SK-N-DZ (cell line): ENCODE measurements around the gene RBM23. TPM values are rescaled to one million over a fixed set of nuclear protein-coding genes. Genes with fewer than 3 reads are reported as not detected.
"Not testable (repeated sequence)": the region's sequence is repeated elsewhere in the genome, so short reads cannot be mapped to it uniquely, and the experiment has no call there.

Experiments
- DNase-seq: peaks from one replicate; pipeline ENCODE4 v3.0.0-alpha.2; 2015; ENCODE audit warnings: low spot score
- polyA plus RNA-seq, 2 experiments: library from polyadenylated mRNA; depleted of rRNA; stranded (reverse); fragments of >200 nt; gene quantifications; 2 replicates each; pipeline ENCODE4 v1.2.3, GENCODE V29; 2014

The RBM23 gene
- 107 and 143 TPM in 2 replicates for polyA plus RNA-seq (2014; cell fraction: cytosol; rRNA removed)
- 90.2 and 100 TPM in 2 replicates for polyA plus RNA-seq (2014; cell fraction: nucleus; rRNA removed)

DNA sequence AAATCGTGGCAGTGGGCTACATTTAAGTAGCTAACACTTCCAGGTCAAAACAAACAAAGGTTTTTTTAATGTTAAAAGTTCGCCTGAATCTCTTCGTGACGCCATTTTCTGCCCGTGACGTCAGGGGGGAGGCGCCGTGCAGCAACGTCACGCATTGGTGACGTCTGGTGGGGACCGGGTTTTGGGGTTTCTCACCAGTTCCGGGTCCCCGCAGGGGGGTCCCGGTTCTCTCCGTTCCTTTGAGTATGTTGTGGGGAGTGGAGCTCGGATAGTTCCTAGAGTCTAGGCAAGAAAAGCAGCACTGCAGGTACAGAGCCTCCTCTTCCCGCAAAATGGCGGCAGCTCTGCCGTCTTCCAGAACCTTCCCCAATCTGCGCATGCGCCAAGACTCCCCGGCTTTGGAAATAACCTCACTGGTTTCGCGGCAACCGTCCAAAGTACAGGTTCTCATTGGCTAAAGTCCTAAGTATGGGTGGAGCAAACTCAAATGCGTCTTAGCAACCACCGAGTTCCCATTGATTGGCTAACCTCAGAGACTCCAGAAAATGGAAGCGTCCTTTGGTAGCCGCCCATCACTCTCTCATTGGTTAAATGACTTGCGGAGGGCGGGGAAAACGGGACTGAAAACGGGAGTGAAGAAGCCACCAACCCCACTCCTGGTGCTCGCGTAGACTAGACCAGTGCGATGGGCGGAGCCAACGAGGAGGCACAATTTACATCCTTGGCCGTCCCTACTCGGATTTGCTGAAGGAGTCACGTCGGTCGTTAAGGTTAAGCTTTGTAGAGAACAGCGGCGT lies at the start of gene RBM23:
Gene RBM23, minus strand, starts transcription at position 346 of the 797 bp plus-strand sequence.
- DNase-seq: peak; percentile 100

DNA sequence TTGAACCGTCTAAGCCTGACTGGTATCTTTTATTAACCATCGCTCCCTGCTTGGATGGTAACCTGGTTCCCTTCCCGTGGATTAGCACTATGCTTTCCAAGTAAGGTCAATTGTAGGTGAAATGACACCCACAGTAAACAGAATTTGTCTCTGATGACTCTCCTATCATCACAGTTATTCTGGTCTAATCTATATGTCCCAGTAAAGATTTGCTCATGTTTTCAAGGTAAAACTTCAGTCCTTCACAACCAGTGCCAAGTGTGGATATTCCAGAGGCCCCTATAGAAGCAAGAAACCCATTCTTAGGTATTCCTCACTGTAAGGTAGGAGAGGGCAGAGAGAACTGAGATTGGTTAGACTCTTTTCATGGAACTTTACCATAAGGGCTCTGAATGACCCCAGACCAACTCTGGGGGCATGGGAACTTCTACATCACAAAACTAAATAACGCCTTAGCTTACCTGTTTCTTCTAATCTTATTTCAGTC lies 47.9 kb upstream of the RBM23 start:
- DNase-seq: no peak

DNA sequence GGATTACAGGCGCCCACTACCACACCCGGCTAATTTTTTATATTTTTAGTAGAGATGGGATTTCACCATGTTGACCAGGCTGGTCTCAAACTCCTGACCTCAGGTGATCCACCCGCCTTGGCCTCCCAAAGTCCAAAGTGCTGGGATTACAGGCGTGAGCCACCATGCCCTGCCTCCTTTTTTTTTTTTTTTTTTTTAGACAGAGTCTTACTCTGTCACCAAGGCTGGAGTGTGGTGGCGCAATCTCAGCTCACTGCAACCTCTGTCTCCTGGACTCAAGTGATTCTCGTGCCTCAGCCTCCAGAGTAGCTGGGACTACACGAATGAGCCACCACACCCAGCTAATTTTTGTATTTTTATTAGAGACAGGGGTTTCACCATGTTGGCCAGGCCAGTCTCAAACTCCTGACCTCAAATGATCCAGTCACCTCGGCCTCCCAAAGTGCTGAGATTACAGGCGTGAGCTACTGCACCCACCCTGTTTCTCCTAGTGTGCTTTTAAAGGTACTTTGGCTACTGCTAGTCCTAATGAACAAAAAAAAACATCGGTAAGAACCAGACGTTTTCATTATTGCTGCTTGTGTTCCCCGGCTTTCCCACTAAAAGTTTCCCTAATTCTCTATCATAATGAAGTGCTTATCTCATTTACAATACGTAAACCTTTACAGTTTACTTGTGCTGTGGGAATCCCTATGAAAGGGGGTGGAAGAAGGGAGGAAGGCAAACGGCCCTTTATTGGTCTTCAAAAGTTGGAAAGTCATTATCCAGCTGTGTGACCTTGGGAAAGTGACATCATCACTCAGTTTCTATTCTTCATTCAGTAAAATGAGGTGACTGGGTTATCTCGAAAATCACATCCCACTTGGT lies 47.2 kb upstream of the RBM23 start:
- not testable (repeated sequence) for DNase-seq

DNA sequence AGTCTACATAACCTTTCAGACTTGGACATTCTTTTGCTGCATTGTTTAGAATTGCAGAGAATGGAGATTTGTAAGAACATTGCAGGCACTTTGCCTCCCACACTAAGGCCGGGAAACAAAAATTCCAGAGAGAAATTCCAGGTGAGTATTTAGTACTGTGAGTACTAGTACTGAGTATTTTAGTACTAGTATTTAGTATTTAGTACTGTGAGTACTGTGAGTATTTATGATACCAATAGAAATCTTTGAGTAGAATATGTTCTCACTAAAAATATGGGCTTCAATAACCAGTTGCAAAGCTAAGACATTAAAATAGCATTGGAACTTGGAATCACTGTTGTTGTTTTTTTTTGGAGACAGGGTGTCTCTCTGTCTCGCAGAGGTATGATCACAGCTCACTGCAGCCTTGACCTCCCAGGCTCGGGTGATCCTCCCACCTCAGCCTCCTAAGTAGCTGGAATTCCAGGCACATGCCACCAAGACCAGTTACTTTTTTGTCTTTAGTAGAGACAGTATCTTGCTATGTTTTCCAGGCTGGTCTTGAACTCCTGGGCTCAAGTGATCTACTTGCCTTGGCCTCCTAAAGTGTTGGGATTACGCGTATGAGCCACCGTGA lies 43.2 kb upstream of the RBM23 start:
- no peak for DNase-seq

DNA sequence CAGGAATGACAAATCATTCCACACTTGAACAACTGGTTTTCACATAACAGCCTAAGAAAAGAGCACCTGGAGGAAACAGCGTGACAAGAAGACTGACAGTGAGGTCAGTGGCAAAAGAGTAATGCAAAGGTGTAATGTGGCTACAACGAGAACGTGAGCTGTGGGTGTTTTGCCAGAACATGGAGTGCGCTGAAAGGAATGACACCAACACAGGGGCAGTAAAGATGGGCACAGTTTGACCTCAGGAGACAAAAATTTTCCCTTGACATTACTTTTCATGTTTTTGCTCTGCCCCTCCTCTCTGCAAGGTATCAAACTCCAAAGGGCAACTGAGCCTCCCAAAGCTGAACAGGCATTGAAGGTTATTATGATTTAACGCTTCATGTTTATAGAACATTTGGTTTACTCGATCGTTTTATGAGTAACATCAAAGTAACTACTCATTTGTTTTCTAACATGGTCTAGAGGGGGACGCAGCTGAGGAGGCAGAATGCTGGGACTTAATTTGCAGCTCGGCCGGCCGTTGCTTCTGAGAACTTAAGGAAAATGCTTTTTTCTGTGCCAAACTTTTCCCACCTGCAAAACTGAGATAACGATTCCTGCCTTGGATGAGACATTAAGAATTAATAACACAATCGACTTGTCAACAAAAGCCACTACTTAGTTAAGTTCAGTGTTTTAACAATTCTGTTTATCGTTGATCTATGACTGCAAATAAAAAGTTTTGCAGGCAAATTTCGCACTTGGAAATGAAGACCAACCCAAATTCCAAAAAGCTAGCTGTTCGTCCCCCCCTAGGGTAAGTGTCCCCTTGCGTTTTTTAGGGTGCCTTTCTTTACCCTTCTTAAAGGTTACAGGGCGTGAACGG lies 37.0 kb upstream of the RBM23 start:
- DNase-seq: no peak

DNA sequence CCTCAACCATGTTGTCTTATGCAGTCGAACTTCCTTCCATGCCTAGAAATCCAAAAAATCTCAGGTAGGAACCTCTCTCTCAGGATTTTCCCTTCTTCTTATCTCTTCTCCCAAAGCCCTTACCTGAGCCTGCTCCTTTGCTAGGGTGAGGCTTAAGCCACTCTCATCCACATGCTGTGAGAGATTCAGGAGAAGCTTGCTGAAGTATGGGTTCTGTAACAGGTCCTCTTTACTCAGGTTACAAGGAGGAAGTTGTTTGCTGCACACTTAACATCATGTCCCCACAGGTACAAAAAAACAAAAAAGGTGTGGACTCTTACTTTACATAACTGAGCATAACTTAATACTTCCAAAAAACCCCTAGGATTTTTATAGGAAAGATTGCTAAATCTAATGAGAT lies 33.5 kb upstream of the RBM23 start:
- no peak for DNase-seq

DNA sequence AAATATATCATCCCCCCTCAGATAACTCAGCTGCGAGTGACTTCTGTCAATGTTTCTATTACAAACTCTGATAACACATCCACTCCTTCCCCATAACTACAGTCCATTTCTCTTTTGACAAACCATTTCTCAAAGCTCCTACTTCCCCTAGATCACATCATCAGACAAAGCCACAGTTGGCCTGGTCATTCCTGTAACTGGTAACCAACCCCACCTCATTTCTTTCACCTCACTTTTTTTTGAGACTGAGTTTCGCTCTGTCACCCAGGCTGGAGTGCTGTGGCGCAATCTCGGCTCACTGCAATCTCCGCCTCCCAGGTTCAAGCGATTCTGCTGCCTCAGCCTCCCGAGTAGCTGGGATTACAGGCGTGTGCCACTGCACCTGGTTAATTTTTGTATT lies 32.8 kb upstream of the RBM23 start:
- not testable (repeated sequence) for DNase-seq

DNA sequence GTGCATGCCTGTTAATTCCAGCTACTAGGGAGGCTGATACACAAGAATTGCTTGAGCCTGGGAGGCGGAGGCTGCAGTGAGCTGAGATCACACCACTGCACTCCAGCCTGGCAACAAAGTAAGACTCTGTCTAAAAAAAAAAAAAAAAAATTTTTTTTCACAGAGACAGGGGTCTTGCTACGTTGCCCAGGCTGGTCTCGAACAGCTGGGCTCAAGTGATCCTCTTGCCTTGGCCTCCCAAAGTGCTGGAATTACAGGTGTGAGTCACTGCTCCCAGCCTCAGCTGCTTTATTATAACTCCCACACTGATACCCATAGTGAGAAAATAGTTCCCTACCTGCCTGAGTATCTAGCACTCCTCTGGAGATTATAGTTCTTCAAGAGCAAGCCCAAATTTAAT lies 26.7 kb upstream of the RBM23 start:
- no peak for DNase-seq

DNA sequence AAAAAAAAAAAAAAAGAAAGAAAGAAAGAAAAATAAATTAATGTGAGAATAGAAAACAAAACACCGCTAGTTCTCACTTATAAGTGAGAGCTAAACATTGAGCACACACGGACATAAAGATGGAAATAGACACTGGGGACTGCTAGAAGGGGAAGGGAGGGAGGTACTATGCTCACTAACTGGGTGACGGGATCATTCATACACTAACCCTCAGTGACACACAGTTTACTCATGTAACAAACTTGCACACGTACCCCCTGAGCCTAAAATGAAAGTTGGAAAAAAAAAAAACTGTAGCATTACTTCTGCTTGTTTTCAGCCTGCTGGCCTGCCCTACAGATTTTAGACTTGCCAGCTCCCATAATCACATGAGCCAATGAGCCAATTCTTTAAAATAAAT lies 20.7 kb upstream of the RBM23 start:
- DNase-seq: no peak

DNA sequence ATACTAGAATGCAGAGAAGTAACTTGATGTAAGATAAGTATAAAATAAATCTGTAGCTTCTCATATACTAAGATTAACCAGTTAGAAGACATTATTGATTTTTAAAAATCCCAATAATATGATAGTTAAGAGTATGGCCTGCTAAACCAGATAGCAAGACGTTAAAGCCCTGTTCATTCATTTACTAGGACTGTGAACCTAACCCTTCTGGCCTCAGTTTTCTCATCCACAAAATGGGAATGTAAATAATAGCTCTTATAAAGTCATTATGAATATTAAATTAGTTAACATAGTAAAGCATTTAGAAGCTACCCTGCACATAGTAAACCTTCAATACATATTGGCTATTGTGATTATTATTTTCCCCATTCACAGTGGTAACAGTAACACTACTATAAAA lies 16.2 kb upstream of the RBM23 start:
- DNase-seq: no peak

DNA sequence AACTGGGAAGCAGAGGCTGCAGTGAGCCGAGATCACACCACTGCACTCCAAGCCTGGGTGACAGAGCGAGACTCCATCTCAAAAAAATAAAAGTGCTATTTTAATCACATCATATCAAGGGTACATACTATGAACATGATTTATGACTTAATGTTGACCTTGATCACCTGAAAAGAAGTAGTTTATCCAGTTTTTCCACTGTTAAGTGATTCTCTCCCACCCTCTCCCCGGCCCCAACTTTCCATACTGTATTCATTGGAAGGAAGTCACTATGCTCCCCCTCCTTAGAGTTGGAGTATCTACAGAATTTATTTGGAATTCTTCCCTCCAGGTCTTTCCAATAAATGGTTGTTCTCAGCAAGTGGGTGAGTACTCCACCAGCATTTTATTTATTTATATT lies 13.2 kb upstream of the RBM23 start:
- DNase-seq: no peak

DNA sequence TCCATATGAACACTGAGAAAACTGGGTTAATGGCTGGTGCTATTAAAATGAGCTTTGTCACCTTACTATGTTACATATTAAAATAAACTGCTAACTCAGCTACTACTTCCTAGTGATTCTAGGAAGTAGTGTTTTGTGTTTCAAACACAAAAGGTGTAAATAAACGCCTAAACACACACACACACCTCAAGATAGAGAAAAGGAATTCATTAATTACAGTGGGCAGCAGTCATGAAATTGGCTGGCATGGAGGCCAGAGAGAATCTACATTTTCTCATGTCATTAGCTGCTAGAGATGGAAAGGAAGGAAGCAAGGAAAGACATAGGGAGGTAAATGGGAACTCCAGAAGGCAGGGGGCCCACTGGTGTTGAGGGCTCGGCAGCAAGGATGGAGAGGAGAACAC lies 11.0 kb upstream of the RBM23 start:
- no peak for DNase-seq

DNA sequence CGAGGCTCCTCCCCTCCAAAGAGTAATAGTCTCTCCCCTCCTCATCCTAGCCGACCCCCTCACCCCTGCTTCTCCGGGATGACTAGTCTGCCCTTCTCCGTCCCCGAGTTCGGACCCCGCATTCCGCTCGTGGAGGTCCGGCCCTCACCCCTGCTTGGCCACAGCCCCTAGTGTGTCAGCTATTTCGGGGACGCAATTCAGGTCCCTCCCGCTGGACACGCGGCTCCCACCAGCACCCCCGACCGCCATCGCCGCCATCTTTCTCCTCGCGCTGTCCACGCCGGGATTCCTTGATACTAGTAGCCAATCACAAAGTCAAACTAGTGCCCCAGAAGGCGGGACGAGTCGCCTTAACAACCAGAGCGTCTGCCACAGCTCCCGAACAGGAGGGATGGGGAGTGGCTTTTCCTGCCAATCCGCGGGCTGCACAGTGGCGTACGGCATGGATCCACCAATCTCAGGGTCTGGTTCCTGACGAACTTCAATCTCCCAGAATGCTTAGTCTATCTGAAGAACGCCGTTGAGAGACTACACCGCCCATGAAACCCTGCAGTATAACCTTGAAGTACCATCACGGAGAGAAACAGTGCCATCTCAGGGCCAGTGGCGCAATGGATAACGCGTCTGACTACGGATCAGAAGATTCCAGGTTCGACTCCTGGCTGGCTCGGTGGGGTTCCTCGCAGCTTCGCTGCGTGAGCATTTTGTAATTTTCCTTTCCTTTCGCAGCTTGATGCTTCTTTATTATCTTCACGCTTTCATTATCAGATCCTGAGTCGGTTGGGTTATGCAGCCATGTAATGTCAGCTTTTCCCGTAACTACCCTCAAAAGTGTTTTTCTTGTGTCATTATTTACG lies 10.4 kb upstream of the RBM23 start, which contains the start of gene PRMT5:
Gene PRMT5, minus strand, starts transcription at position 273 of the 857 bp plus-strand sequence. Its CDS starts 15 bp downstream, at position 258.
- DNase-seq: peak; percentile 100

DNA sequence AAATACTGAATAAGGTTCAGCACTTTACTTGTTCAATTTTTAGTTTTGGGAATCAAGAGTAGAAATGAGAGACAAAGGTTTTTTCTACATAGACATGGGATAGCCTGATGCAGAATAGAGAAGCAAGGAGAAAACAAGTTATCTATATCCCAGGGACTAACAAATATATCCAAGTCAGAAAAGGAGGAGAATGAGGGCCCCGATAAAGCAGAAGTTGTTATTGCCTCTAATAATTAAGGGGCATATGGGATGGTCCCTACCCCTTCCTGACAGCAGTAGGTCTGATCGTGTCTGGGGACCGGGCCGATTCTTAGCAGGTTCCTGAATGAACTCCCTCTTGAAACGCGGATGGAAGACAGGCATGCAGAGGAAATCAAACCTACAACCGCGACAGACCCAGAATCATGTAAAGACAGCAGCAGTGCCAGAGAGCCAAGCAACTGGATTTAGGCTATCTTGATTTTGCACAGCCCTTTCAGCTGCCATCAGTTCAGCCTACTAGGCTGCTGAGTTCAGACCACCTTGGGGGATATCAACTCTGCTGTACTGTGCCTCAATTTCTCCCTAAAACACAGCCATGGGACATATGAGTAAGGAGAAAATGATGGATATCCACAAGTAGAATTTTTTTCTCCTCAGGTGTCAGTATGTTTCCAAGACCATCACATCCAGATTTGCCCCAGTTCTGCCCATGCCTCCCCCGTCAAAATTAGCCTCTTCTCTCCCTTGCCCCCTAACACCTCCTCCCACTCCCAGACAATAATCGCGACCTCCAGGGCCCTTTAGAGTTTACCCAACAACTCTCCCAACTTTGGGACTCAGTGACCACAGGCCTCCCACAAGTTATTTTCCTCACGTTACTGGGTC lies 9.5 kb upstream of the RBM23 start:
- no peak for DNase-seq

DNA sequence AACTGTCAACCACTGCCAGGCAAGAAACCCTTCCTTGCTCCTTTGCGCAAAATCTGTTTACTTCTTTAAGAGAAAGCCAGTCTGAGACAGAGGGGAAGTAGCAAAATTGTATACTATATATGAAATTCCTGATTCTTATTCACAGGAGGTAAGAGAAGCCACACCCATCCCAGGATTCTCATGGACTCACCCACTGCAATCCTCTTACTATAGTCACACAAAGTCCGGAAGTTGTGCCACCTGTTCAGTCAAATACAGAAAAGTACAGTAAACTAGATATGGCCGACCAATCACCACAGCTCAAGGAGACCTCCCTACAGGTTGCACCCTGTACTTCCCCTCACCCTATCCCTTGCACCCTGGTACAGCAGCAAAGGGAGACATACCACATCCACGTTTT lies 7.4 kb upstream of the RBM23 start:
- no peak for DNase-seq

DNA sequence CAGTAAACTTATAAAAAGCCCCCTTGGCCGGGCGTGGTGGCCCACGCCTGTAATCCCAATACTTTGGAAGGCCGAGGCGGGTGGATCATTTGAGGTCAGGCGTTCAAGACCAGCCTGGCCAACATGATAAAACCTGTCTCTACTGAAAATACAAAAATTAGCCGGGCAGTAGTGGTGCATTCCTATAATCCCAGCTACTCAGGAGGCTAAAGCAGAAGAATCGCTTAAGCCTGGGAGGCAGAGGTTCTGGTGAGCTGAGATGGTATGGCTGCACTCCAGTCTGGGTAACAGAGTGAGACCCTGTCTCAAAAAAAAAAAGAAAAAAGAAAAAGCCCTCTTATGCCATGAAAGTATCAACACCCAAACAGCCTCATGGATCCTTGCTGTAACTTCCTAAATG lies 6.6 kb upstream of the RBM23 start:
- DNase-seq: no peak

DNA sequence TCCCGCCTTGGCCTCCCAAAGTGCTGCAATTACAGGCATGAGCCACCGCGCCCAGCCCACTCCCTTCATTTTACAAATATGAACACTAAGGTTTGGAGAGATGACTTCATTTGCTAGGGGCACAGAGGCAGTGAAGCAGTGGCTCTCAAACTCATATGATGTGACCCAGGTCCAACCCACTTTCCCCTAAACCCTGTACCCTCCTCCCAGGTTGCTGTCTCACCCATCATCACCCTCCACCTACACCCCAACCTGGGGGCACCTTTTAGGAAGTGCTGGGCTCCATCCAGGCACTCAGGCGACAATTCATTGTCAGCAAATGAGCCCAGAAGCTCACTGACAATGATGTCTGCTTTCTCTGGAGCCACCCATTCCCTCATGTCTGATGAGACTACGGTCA lies 4.8 kb upstream of the RBM23 start:
- DNase-seq: no peak

DNA sequence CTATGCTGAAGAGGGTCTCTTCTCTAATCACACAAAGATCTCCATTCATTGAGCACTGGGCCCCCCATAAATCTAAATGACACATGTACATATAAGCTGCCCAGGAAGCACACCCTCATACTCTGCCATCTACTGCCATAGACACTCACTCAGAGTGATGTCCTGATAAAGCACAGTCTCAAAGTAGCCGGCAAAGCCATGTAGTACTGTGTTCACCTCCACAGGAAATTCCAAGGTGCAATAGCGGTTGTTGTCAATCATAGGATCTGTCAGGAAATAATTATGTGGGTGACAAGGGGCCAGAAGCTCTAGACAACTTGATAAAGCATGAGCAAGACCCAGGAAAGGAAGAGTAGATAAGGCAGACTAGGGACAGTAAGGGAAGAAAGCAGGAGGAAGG lies 3.3 kb upstream of the RBM23 start:
- DNase-seq: no peak

DNA sequence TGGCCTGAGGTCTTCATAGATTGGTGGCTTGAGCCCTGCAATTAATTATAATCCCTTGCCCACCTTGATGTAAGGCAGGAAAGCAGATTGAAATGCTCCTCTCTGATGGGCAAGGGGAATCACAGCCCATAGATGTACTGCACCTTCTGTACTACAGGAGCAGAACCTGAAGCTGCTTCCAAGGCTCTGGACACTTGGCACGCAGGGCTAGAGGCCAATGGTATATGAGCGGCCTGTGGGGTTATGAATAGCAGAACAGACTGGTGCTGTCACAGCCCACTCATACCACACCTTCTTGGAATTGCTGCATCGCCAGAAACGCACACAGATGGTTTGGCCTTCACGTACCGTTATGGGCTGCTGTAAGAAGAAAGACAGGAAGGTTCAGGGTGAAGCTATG lies 1.7 kb upstream of the RBM23 start:
- no peak for DNase-seq
